HG03521 (cell line): Measurements from ENCODE around the gene ARHGAP10.

Experiments used
- ATAC-seq: cut with Tn5 transposase; IDR thresholded peaks from one replicate; pipeline ENCODE4 v1.9.1; 2021; ENCODE audit warnings: mild to moderate bottlenecking, moderate library complexity; ENCODE audit not compliant: unreplicated experiment

Gene ARHGAP10

DNA sequence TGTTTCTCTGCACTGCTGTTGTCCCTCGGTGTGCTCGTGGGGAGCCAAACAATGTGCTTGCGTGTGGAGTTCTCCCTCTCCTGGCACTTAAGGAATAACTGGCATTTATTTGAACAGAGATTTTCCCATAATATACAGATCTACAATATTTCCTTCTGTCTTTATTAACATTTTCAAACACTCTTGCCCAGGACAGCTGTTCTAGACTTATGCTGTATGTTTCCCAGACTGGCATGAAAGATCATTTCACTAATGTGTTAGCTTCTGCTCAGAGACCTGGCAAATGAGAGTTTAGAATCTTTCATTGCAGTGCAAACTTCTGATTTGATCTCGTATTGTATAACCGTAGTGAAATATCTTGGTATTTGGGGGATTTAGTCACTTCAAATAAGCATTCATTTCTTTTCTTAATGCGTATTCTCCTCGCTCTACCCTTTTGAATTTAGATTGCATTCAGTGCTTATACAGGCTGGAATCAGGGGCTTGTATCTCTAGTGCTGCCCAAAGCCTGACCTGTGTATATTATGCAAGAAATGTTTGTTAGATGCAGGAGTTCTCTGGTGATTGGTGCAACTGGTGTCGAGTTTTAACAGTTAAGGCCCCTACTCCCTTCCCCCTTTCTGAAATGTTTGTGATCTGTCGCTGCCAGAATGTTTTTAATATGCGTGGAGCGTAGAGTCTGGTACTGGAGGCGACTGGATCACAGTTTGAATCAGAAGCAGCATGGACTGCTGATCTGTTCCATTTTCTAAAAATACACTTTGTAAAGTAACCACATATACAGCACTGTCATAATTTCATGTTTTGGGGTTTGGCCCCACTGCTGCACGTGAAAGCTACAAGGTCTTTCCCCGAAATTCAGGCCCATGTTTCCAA lies 326.3 kb downstream of the ARHGAP10 start:
- no peak for ATAC-seq

- no peak for ATAC-seq
These were observed 327.8 kb downstream of the ARHGAP10 start for GRCh38 chr4:148059617-148060180.

GRCh38 chr4:148060264-148061140 lies 328.6 kb downstream of the ARHGAP10 start:
- no peak for ATAC-seq

GRCh38 chr4:148061141-148061481 lies 329.2 kb downstream of the ARHGAP10 start:
- no peak for ATAC-seq

DNA sequence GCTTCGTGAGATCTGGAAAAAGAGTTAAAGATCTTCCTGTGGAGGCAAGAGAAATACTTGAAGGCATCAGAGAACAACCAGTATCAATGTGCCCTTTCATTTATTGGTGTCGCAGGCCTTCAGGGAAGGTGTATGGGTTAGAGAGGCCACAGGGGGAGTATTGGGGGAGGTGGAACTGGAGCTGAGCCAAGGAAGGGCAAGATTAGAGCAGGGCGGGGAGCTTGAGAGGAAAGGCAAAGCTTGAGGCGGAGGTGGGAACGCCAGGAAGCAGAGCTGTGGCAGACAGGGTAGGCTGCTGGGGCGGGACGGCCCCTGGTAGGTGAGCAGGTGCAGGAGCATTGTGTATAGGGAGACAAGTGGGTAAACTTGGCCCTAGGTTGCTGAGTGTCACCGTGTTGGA lies 329.9 kb downstream of the ARHGAP10 start:
- ATAC-seq, result no peak

DNA sequence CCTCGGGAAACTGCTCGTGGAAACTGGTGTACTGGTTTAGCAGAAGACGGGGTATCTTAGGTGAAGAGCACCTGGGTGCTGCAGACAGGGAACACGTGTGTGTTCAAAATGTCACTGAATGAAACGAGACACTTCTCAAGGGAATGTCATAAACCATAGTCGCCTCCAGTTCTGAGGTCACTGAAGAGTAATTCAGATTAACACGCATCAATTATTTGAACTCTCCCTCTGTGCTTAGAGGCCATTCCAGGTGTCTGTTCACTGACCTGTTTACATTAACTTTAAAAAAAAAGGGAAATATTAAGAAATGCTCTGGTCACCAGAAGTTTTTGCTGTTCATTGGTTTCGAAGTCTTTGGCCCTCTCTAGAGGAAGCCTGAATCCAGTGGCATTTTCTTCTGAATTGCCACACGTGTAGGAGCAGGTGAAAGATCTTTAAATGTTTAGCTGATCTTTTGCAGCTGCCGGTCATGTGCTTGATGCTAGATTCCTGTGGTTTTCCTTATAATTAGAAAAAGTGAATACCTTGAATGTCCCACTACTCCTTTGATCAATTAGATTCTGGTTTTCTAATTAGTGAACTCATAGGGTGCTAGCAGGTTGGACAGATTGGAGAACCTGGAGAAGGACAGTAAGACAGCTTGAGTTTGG lies 330.5 kb downstream of the ARHGAP10 start:
- no peak for ATAC-seq

- ATAC-seq, result no peak
These were observed 332.6 kb downstream of the ARHGAP10 start for GRCh38 chr4:148064451-148064850.

DNA sequence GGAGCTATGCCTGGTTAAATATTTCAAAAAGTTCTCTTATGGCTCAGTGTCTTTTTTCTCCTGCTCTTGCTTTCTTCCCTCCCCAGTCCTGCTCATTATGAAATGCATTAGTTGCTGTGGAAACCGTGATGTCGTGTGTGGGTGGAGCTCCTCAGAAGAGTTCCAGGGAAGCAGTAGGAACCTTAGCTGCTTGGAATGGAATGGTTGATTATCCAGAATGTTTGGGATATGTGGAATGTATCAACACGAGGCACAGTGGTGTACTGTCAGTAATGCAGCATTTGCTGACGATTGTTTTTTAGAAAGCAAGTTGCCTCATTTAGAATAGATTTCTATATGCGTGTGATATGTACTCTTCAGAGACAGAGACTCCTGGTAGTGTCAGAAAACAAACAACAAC lies 333.2 kb downstream of the ARHGAP10 start:
- no peak for ATAC-seq

DNA sequence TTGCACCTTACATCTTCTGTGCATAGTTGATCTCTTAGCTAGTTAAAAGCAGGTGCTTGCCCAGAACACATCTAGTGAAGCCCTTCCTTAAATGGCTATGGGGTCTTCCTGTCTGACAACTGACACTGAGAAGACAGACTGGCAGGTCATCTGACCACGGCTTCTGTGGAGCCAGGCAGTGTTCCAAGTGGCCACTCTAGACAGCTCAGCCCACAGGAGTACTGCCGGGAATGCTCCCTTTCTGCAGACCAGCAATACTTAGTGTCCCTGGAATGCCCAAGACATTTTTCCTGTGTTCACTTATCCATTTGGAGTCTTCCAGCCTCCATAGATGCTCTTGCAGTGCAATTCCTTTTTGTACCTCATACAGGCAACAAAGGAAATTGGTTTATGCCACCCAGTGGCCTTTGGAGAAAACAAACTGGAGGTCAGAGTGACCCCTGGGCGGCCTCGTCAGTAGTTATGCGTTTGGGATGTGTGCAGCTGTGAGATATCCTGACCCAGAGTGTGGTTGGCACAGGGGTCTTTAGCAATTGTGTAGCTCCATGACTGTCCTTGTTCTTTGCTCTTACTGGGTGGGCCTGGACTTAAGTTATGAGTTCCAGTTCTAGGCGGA lies 335.5 kb downstream of the ARHGAP10 start:
- ATAC-seq, result no peak

GRCh38 chr4:148068065-148068911 lies 336.4 kb downstream of the ARHGAP10 start:
- no peak for ATAC-seq

DNA sequence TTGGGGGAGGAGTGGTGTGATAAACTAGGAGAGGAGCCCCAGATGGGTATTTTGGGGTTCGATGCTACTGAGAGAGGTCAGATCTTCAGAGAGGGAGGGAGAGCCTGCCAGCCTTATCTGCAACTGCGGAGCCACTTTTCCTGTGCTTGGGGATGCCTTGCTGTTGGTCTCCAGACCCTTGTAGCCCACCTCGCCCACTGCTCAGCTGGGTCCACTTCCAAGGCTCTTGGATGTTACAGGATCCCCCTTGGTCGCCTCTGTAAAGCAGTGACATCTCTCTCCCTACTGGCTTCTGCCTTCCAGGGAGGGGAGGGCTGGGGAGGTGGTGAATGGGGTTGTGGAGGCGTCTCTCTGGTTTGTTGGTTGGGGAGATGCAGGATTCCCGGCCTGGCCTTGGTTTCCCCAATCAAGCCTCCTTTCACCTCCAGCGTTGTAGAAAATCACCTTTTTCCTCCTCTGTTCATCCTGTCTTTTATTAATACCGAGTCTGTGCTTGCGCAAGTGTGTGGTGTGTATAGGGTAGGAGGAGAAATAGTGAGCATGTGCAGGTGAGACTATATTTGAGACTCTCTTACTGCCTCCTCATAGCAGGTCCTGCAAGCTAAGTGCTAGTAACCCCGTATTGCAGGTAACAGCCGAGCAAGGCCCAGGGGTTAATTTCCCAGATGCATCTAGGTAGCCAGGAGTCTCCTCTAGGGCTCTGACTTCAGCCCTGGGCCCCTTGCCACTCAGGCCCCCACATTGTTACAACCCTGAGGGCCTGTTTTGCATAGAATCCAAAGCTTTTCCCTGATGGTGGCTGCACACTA lies 337.4 kb downstream of the ARHGAP10 start:
- no peak for ATAC-seq

GRCh38 chr4:148069895-148070178 lies 337.9 kb downstream of the ARHGAP10 start:
- no peak for ATAC-seq

DNA sequence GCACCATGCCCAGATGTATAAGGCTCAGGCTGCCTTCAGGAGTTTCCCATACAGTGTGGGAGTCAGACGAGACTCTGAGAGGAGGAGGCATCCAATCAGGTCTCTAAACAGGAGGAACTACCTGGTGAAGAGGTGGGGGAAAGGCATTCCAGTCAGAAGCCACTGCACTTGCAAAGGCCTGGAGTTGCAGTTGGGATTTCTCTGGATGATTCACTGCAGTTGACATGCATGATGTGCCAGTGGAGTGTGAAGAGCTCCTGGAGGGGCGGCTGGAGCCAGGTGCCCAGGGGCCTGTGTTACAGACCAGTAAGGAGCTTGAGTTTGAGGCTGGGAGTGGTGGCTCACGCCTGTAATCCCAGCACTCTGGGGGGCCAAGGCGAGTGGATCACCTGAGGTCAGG lies 339.1 kb downstream of the ARHGAP10 start:
- no peak for ATAC-seq

DNA sequence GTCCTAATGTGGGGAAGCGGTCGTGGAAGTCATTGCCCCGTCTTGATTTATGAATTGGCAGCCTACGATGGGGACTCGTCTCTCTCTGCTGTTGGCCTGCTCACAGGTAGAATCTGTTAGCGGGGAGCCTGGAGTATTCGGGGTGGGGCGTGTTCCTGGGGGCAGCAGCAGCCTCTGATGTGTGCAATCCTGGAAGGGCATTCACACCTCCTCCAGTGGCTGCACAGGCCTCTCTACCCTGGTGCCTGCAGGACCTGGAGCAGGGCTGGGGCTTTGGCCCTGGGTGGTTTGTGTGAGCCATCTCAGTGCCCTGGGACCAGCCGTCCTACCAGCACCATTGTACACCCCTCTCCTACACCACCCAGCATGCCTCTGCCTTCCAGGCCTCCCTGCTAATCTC lies 340.9 kb downstream of the ARHGAP10 start:
- ATAC-seq, result no peak

- ATAC-seq, result no peak
These were observed 341.5 kb downstream of the ARHGAP10 start for GRCh38 chr4:148073349-148073748.

- ATAC-seq, result no peak
These were observed 342.6 kb downstream of the ARHGAP10 start for GRCh38 chr4:148074462-148074861.

DNA sequence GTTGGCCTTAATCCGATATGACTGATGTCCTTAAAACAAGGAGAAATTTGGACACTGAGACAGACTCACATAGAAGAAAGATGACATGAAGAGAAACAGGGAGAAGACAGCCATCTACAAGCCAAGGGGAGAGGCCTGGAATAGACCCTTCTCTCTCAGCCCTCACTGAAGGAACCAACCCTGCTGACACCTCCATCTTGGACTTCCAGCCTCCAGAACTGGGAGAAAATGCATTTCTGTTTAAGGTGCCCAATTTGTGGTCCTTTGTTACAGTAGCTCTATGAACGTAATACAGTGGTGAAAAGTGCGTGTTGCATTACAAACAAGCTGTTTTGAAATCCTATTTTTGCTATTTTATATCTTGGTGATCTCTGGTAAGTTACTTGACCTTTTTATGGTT lies 343.6 kb downstream of the ARHGAP10 start:
- ATAC-seq, result no peak

DNA sequence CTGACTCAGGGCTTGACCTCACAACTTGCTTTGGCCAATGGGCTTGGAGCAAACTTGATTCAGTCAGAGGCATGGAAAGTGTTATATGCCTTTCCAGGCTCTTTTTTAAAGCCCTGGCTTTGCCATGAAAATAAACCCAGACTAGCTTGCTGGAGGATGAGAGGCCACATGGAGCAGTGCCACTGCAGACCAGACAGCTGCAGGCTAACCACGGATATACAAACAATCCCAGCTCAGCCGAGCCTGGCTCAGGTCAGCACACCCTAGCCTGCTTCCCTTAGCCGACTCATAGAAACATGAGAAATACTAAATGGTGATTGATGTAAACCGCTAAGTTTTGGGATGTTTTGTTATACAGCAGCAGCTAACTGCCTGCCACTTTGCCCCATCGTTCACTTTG lies 345.1 kb downstream of the ARHGAP10 start:
- ATAC-seq, result no peak

- no peak for ATAC-seq
These were observed 345.7 kb downstream of the ARHGAP10 start for GRCh38 chr4:148077581-148077980.
